Stimulated activated CD4-positive, alpha-beta T cell treated with anti-CD3 and anti-CD28 coated beads, Interleukin-15, amount 100 ng/mL, for 24 hours (primary cell): Measurements from ENCODE around the gene SLC2A13.
"Not testable (repeated sequence)": the region's sequence is repeated elsewhere in the genome, so short reads cannot be mapped to it uniquely, and the experiment has no call there.

Source experiments
- DNase-seq: peaks from one replicate; pipeline ENCODE4 v3.0.0-alpha.2; 2020

SLC2A13 gene

DNA sequence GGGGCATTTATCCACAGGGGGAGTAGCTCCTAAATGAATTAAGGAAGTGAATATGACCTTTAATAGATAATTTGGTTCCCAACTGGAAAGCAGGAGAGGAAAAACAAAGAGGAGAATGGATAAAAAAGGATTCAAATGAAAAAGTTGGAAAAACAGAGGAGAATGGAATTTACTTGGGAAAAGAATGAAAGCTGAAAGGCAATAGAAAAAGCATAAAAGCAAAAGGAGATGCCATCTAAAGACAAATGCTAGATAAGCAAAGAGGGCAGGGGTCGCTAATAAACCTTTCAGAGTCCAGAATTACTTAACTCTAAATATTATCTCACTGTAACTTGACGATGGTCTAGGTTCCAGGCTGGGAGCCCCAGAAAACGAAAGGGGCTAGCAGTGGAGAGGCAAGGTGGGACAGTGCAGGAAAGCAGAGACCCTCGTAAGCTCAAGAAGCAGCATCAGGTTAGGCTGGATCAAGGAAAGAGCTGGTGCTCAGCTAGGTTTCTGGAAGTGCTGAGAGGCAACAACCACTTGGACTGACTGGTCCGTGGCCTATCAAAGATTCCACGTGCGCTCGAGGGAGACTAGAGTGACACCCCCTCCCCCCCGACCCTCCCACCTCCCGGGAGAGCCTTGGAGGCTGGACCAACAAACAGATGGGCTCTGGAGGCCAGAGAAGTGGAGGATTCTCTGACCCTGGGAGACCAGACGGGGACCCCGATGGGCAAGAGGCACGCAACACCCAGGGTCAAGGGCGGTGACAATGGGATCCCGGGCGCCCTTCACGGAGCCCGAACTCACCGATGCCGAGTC, 1.2 kb downstream of the SLC2A13 start:
- no peak for DNase-seq

DNA sequence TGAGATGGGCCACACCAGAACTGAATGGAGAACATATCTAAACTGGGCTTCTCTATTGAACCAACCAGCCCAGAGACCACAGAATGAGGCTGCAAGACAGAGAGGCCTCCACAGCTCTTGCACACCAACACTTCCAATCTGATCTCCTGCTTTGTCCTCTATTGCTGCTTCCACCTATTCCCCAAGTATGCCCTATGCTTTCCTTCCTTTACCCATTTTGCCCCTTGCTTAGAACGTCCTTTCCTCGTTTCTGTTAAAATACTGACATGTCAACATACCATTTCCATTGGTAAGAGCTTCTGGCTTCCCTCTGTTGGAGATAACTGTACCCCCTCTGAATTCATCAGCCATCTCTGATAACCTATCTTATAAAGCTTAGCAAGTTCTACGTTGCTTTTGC, 2.8 kb downstream of the SLC2A13 start:
- DNase-seq, result no peak

DNA sequence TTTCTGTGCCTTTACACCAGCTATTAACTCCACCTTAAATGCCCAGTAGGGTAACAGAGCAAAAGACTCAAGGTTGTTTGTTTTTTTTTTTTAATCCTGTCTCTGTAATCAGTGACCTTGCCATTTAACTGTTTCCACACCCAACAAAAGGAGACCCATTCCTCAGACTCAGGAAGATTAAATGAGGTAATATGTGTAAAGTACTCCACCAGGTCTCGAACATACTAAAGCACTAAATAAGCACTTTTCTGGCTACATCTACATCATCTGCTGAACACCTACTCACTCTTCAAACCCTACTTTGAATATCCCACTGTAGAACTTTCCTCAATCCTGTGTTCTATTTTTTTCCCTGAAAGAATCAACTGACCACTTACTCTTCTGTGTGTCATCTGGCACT, 4.1 kb downstream of the SLC2A13 start:
- DNase-seq, result no peak

DNA sequence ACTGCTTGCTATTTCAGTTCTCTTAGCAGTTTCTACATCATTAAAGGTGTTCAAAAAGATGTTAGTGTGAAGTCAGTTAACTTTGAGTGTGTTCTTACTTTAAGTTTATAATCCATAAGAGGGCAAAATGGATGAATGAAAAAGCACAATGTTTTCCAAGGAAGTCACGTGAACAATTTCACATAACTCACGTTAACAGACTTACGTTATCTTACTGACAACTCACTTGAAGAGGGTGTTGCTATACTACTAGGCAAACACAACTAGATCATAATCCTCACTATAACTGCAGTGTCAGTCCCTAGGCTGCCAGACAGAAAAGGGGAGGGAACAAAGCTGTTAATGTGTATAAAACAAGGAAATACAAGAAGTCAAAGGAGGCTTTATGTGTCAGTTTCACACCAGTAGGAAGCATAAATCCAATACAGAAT, 6.4 kb downstream of the SLC2A13 start:
- no peak for DNase-seq

DNA sequence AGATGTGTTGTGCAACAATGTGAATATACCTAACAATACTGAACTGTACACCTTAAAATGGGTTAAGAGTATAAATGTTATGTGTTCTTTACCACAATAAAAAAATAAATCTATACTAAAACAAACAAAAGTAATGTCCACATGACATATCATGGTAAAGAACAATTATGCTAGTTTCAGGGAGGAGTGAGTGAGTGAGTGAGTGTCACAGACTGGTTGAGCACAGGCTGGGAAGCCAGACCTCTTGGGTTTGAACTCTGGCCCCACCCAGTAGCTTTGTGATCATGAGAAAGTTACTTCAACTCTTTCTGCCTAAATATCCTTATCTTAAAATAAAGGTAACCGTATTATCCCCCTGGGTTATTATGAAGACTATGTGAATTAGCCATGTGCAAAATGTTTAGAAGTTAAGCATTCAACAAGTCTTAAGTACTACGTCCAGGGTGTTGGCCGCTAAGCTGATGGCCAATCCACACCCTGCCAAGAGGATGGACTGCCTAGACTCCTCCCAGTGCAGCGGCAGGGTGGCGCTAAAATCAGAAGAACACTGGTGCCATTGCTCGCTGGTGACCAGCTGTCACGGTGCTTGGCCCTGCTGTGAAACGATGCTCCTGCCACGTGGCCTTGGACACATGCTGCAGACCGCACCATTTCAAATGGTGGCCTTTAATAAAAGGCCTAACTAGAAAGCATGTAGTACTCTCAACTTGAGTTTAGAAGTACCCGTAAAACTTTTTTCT, 7.3 kb downstream of the SLC2A13 start:
- no peak for DNase-seq

DNA sequence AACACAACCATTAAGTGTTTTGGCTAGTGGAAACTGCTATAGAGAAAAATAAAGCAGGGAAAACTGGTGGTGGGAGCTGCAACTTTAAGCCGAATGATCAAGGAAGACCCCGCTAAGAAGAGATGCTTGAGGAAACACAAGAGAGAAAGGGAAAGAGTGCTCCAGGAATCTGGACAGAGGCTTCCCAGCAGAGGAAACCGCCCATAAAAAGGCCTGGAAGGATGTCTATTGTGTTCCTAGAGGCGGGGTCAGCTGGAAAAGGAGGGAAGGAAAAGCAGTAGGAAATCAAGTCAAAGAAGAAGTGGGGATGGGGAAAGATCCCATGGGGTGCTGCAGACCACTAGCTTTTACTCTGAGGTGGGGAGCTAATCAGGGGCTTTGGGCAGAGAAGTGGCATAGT, 12.4 kb downstream of the SLC2A13 start:
- no peak for DNase-seq

DNA sequence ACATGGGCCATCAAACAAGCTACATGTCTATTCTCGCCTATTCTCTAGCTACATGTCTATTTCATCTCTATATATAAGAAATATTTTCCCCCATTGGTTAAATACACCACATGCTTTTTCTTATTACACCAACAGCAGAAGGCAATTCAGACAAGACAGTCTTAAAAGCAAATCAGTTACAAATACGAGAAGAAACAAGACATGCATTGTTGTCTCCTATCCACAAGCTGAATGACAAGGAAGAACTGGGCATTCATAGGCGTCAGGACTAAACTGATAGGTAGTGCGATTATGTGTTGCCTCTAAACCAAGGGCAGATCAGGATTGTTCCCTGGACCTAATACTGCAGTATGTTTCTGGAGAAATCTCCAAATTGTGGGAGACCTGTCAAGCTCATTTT, 19.4 kb downstream of the SLC2A13 start:
- no peak for DNase-seq

DNA sequence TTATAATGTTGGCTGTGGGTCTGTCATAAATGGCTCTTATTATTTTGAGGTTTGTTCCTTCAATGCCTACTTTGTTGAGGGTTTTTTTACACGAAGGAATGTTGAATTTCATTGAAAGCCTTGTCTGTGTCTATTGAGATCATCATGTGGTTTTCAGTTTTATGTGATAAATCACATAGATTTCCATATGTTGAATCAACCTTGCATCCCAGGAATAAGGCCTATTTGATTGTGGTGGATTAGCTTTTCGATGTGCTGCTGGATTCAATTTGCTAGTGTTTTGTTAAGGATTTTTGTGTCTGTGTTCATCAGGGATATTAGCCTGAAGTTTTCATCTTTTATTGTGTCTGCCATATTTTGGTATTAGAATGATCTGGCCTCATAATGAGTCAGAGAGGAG, 27.6 kb downstream of the SLC2A13 start:
- DNase-seq, result no peak

DNA sequence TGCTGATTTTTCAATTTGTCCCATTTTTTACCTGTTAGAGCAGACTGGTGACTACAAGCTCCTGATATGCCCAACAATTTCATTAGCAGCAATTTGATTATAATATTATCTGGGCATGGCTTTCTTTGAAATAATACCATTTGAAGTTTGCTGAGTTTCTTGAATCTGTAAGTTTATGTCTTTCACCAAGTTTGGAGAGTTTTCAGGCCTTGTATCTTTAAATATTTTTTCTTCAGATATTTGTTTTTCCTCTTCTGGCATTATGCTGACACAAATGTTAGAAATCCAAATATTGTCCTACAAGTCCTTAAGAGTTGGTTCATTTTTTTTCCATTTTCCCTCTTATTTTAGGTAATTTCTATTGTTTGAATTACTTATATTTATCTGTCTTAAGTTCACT, 30.4 kb downstream of the SLC2A13 start:
- no peak for DNase-seq

DNA sequence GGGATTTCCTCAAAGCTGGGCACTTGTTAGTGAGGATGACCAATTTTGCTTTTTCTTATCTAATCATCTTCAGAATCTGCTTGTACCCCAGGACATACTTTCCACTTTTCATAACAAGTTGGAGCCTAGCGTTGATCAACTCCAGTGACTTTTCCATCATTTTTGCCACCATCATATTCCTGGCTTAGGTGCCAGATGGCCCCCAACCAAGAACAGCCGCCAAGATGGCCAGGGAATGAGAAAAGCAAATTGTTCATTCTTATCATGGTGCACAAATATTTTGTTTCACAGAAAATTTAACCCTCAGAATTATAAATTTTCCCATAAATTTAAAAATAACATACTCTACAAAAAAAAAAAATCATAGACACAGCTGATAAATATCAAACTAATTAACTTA, 37.5 kb downstream of the SLC2A13 start:
- DNase-seq, result no peak

DNA sequence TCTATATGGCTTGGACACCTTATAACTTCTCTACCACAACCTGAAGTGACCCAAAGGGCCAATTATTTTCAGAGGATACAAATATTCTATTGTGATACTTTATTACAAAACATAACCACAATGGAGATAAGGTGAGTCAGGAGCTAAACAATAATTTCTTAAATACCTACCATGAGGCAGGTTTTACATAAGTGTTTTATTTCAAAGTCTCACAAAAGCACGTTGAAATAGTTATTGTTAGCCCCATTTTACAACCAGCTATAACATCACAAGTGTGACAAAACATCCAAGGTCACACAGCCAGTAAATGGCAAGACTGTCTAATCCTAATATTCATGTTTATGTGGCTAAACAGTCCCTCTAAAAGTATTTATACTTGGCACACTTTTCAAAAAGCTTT, 40.2 kb downstream of the SLC2A13 start:
- no peak for DNase-seq

DNA sequence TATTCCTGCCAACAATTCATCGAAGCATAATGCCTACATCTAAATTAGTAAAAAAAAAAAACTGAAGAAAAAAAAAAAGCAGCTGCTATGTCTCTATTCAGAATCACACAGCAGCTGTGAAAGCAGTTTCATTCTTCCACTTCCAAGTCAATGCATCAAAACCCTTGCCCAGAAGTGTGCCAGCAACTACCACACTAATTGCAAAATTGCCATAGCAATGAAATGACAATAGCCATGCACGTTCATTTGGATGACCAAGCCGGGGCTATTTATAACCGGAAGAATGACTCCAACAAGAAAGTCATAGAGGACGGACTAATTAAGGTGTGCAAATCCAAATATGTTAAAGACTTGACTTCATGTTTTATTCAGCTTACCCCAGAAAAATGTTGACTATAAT, 42.5 kb downstream of the SLC2A13 start:
- no peak for DNase-seq

DNA sequence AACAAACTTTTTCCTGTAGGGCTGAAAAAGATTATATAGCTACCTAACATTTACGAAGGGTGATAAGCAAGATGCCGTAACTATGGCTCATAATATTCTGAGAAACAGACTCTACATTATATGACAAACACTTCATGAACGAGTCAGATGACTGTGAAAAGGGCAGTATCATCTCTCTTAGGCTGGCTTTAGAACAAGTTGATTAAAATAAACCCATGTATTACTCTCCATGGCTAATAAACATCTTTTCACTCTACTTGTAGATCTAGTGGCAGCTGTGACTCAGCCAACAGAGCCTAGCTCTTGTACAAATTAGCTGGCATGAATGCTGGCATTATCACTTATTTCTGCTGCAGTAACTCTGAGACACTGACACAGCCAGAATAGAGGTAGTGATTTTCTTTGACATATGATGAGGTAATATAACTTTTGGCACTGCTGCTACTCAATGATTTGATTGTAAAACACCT, 47.1 kb downstream of the SLC2A13 start:
- DNase-seq, result no peak

DNA sequence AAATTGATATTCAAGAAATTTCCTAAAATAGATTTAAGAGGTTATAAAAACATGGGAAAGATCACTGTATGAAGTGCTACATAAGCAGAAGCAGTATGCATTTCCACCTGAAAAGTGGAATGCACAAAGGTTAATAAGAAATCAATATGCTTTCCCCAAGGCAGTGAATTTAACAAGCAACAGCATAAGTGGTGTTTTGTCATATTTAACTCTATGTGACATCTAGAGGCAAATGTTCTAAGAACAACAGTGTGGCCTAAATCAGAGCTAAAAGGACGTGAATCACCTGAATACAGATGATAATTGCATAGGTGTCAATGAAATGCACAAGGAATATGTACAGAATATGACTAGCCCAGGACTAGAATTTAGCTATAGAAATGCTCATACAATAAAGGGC, 49.5 kb downstream of the SLC2A13 start:
- no peak for DNase-seq

DNA sequence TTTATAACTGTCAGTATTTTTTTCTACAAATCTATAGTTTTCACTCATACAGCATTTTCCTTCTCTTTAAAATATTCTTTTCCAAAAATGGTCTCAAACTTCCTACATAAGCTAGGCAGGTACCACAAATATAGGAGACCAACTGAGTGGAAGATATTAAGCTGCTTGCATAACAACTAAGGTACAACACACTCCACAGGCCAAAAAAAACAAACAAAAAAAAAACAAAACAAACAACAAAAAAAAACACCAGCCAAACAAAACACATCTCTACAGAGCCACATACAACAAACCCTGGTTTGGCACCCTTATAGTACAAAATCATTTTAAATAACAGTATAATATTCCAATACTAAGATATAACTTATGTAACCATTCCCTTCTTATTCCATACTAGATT, 50.1 kb downstream of the SLC2A13 start:
- no peak for DNase-seq

DNA sequence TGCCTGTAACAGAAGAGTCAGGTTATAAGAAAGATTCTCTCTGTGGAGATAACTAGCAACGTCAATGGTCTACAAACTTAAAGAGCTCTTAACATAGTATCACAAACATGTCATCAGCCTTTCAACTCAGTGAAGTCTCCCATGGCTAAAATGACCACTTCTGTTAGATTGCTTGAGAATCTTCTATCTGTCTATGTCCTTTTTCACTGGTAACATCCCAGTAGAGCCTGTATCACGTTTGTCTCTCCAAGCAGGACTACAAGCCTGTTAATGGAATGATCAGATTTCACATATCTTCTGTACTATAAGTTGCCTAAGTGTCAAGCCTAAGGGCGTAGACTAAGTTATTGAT, 50.7 kb downstream of the SLC2A13 start:
- no peak for DNase-seq

DNA sequence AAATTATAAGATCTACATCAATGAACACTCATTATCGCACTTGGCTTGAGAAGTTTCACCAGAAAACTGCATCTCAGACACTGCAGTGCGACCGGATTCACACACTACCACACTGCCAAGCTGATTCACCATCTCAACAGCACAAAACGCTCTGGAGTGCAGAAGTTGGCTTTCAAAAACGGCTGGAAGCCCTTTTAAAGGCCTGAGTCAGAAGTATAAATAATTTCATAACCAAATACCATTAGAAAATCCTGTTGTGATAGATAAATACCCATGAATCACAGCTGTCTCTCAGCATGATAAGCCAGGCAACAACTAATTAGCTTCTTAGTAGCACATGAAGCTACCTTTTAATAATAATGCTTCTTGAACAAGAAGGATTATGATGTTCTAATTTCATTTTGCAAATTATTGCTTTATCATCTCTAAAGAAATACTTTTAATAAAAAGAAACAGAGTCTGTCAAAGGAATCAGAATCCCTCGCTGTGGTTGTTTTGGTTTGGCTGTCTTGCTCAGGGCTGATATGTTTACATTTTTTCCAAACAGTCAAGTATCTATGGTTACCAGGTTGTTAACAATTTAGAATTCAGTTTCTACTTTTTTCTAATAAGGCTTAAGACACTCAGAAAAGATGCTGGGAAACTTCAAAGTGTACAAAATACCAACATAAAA, 51.2 kb downstream of the SLC2A13 start:
- no peak for DNase-seq

DNA sequence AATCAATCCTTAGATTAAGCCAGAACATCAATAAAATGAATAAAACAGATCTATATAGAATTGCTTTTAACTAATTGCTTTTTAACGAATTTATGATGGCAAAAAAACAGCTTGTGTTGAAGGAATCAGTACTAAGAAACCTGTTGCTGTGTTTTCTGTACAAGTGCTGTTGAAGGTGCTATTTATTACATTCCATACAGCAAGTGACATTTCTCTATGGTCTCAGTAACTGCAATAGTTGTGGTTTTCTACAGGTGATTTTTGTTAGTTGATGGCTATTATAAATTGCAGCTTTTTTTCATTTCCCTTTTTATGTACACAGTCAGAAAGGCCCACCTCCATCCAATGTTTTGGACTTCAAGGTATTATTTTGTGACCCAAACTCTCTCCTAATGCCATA, 56.6 kb downstream of the SLC2A13 start:
- DNase-seq, result no peak

DNA sequence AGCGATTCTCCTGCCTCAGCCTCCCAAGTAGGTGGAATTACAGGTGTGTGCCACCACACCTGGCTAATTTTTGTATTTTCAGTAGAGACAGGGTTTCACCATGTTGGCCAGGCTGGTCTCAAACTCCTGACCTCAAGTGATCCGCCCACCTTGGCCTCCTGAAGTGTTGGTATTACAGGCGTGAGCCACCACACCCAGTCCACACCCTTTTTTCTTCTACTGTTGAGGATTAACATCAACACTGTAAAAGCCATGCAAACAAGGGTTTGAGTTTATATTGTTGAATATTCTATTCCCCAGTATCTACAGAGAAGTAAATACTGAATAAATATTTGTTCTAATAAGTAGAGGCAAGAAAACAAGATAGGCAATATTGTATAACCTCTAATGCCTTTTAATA, 58.9 kb downstream of the SLC2A13 start:
- DNase-seq, result not testable (repeated sequence)

DNA sequence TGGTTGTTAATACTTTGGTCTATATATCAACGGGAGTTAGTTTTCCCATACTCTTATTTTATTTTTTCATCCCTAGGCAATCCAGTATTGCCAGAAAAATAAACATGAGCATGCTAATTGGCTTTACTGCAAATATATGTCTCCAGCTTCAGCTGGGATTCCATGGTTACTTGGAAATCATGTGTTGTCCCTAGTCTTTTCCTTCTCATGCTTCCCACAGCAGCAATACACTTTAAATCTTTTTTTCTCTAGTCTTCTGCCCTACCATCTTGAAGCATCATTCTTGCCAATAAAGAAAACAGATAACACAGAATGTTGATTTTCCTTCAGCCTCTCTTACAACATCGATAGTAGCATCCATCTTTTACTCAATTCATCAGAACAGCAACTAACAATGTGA, 60.2 kb downstream of the SLC2A13 start:
- no peak for DNase-seq

DNA sequence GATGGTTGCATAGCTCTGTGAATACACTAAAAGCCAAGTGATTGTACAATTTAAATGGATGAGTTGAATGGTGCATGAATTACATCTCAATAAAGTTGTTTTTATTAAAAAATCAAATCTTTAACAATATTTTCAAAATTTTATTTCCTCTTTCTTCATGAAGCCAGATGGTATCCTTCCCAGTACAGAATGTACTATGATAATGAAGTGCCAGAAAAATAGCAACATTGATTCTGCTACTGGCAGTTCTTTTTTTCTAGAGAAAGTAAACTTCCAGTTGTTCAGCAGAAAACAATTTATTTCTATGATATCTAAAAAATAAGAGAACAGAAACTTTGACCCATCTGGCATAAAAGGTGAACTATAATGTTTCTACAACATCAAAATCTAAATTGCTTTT, 61.5 kb downstream of the SLC2A13 start:
- DNase-seq, result no peak

DNA sequence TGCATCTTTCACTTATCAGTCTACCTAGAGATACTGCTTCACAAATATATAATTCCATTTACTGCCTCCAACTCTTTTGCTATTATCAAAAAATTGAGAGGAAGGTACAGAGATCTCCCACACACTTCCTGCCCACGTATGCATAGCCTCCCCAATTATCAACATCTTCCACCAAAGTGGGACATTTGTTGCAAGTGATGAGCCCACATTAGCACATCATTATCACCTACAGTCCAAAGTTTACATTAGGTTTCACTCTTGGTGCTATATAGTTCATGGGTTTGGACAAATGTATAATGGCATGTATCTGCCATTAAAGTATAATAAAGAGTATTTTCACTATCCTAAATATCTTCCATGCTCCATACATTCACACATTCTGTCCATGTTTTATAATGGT, 66.3 kb downstream of the SLC2A13 start:
- DNase-seq, result no peak

DNA sequence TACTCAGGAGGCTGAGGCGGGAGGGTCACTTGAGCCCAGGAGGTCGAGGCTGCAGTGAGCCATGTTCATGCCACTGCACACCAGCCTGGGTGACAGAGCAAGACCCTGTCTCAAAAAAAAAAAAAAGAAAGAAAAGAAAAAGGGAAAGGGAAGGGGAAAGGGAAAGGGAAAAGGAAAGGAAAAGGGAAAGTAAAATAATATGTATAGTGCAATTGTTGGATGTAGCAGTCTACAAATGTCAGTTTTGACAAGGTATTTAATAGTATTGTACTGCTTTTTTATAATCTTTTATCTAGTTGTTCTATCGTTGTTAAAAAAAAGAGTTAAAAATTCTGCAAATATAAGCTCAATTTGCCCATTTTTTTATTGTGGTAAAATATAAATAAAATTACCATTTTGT, 67.3 kb downstream of the SLC2A13 start:
- no peak for DNase-seq

DNA sequence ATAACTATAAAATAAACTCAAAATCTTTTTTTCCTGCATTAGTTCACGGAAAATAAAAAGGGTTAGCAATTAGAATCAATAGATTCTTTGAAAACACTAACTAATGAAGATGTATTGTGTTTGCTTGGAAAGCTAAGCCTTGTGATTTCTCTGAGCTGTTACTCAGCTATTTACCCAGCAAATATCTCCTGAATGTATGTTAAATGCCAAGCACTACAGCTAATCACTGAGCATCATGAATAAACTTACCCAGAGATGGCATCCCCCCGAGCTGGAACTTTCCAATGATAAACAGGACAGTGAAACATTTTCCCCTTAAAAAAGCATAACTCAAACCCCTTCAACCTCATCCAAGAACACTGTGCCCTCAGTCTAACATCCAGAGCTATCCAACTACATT, 71.2 kb downstream of the SLC2A13 start:
- DNase-seq, result no peak
